ENCODE results near the gene CEP290. TPM values are rescaled to one million over a fixed set of nuclear protein-coding genes. Genes with fewer than 3 reads are reported as not detected.

CEP290 gene
- total and polyA plus RNA-seq, 2 of the 13 experiments (the other 11 are each of a cell fraction or from before 2014, with no cell fraction given): 2.4 to 10.8 TPM

- Histone ChIP-seq H2AFZ (ENCODE audit: low read length) (no peak overlapping the region), H3K27ac (ENCODE audit: extremely low read length, insufficient read depth, low read length) (no peak overlapping the region), H3K4me2 (ENCODE audit: low read depth, low read length) (no peak overlapping the region), H3K9ac (ENCODE audit: insufficient read depth, low read depth, low read length) (no peak overlapping the region), H3K36me3 (replicated peaks in 1 of 2; ENCODE audit: control insufficient read depth in 1 of 2, insufficient read depth in 2 of 2, low read length in 2 of 2) (peaks cover 0 to 2% of the 10 kb centered on the region in 2 experiments; a peak in 4 of 5 replicates), H3K27me3 (ENCODE audit: control insufficient read depth in 1 of 2, insufficient read depth in 2 of 2, low read length in 2 of 2) (no peaks in the 10 kb centered on the region), H3K9me3 (ENCODE audit: low read length) (no peaks in the 10 kb centered on the region), H3K4me1 (ENCODE audit: insufficient read depth, low read length) (no peaks in the 10 kb centered on the region), H3K79me2 (ENCODE audit: insufficient read depth, low read length) (no peaks in the 10 kb centered on the region), H4K20me1 (ENCODE audit: insufficient read depth, low read length) (no peaks in the 10 kb centered on the region), H3K4me3 (replicated peaks in 1 of 3; ENCODE audit: insufficient read depth in 1 of 3, low read depth in 2 of 3, low read length in 3 of 3) (no peak overlapping the region)
- ATAC-seq (no peak), FAIRE-seq (no peak), DNase-seq (ENCODE audit: low spot score) (no peak)
- TF ChIP-seq ZNF20 (CRISPR knock-in tag; IDR thresholded peaks at IDR 0.05) (no peak), ZNF543 (CRISPR knock-in tag; IDR thresholded peaks at IDR 0.05) (no peak), SKI (IDR thresholded peaks at IDR 0.05; ENCODE audit: partially characterized antibody) (no peak), MLX (CRISPR knock-in tag; IDR thresholded peaks at IDR 0.05) (no peak), PHF5A (CRISPR knock-in tag; IDR thresholded peaks at IDR 0.05; ENCODE audit: low read depth, unreplicated experiment) (no peak), HDAC6 (IDR thresholded peaks at IDR 0.05; ENCODE audit: low read depth, low read length) (no peak), ZNF446 (CRISPR knock-in tag; IDR thresholded peaks at IDR 0.05) (no peak), GABPB1 (CRISPR knock-in tag; IDR thresholded peaks at IDR 0.05) (no peak), STAT6 (CRISPR knock-in tag; IDR thresholded peaks at IDR 0.05; ENCODE audit: borderline replicate concordance) (no peak), ADNP (CRISPR knock-in tag; IDR thresholded peaks at IDR 0.05) (no peak), NR3C1 (CRISPR knock-in tag; IDR thresholded peaks at IDR 0.05) (no peak), YY1 (IDR thresholded peaks at IDR 0.05; ENCODE audit: insufficient read depth, insufficient replicate concordance, low read depth, low read length) (no peak), MTF1 (CRISPR knock-in tag; IDR thresholded peaks at IDR 0.05) (no peak), RNF219 (CRISPR knock-in tag; IDR thresholded peaks at IDR 0.05) (no peak), ZNF317 (CRISPR knock-in tag; IDR thresholded peaks at IDR 0.05) (no peak)
- in situ Hi-C loops (cut with HindIII; ENCODE audit: extremely low pct_ligation_motif_present, low pct_unique_long_range_greater_than_20kb) (no loop called here), intact Hi-C loops (cut with micrococcal nuclease; ENCODE audit: unreplicated experiment) (no loop called here)
- POLR2A ChIA-PET: no interaction called here
- CTCF ChIA-PET (ENCODE audit: low intra/inter-chr PET ratio, low total read pairs): no interaction called here
- no TSS peak for BruUV-seq (replicated peaks)
- WGBS (ENCODE audit: low lambda C conversion rate): 71% methylated on average over 4 of the region's 4 CpGs
Observed at GRCh38 chr12:88122666-88123065, 19.2 kb downstream of the CEP290 start.
